HK-2 (cell line): ENCODE results near the gene CD3G.
"Not testable (repeated sequence)": the region's sequence is repeated elsewhere in the genome, so short reads cannot be mapped to it uniquely, and the experiment has no call there.

ENCODE experiments used
- DNase-seq: peaks from one replicate; pipeline ENCODE4 v3.0.0-alpha.2; 2018; ENCODE audit not compliant: unreplicated experiment

CD3G gene

GRCh38 chr11:118343981-118344515 is at the start of gene CD3G:
Gene CD3G, plus strand, starts transcription at chr11:118344344. Its CDS starts 80 bp downstream, at chr11:118344424.
- DNase-seq: no peak

- no peak for DNase-seq
Observed at GRCh38 chr11:118295199-118295598, 48.9 kb upstream of the CD3G start.

GRCh38 chr11:118295815-118296454 is 48.2 kb upstream of the CD3G start:
- DNase-seq: no peak

GRCh38 chr11:118301600-118302195 is 42.4 kb upstream of the CD3G start:
- no peak for DNase-seq

- no peak for DNase-seq
Observed at GRCh38 chr11:118304227-118304567, 39.9 kb upstream of the CD3G start.

GRCh38 chr11:118304568-118305248 is 39.4 kb upstream of the CD3G start, which contains the start of gene CD3E:
Gene CD3E, plus strand, starts transcription at chr11:118304730. Its CDS starts 223 bp downstream, at chr11:118304953.
- no peak for DNase-seq

- no peak for DNase-seq
Observed at GRCh38 chr11:118305726-118306125, 38.4 kb upstream of the CD3G start.

GRCh38 chr11:118306556-118306955 is 37.6 kb upstream of the CD3G start:
- DNase-seq: no peak

GRCh38 chr11:118308995-118309528 is 35.1 kb upstream of the CD3G start:
- not testable (repeated sequence) for DNase-seq

- no peak for DNase-seq
Observed at GRCh38 chr11:118310271-118310670, 33.9 kb upstream of the CD3G start.

GRCh38 chr11:118310781-118311485 is 33.2 kb upstream of the CD3G start:
- no peak for DNase-seq

- no peak for DNase-seq
Observed at GRCh38 chr11:118311518-118311917, 32.6 kb upstream of the CD3G start.

- DNase-seq: no peak
Observed at GRCh38 chr11:118312328-118312727, 31.8 kb upstream of the CD3G start.

- DNase-seq: no peak
Observed at GRCh38 chr11:118313242-118313641, 30.9 kb upstream of the CD3G start.

- DNase-seq: no peak
Observed at GRCh38 chr11:118314988-118315411, 29.1 kb upstream of the CD3G start.

GRCh38 chr11:118318124-118318523 is 26.0 kb upstream of the CD3G start:
- DNase-seq: no peak

GRCh38 chr11:118318581-118319336 is 25.4 kb upstream of the CD3G start:
- DNase-seq: no peak

- DNase-seq: no peak
Observed at GRCh38 chr11:118319337-118319707, 24.8 kb upstream of the CD3G start.

GRCh38 chr11:118320515-118320914 is 23.6 kb upstream of the CD3G start:
- no peak for DNase-seq

GRCh38 chr11:118321386-118322082 is 22.6 kb upstream of the CD3G start:
- no peak for DNase-seq

GRCh38 chr11:118322721-118323120 is 21.4 kb upstream of the CD3G start:
- DNase-seq: no peak
